Subcutaneous adipose tissue (tissue), 4 donors: ENCODE measurements around the gene SORCS3. TPM values are rescaled to one million over a fixed set of nuclear protein-coding genes. Genes with fewer than 3 reads are reported as not detected.

ENCODE experiments used
- total RNA-seq, 4 donors: library from RNA; depleted of rRNA; stranded (reverse); fragments of >200 nt; gene quantifications; one replicate each; pipeline ENCODE4 v1.1.0, GENCODE V29; 2016
- TF ChIP-seq, protein P1 (sequence below): fragments of 450-650 bp; IDR thresholded peaks from one replicate; pipeline ENCODE4 v1.5.1; 2016; ENCODE audit warnings: low read depth, mild to moderate bottlenecking, control low read depth, antibody characterized with exemption, moderate library complexity

SORCS3 gene
- total RNA-seq, 4 donors from 2014 or later = not detected

DNA sequence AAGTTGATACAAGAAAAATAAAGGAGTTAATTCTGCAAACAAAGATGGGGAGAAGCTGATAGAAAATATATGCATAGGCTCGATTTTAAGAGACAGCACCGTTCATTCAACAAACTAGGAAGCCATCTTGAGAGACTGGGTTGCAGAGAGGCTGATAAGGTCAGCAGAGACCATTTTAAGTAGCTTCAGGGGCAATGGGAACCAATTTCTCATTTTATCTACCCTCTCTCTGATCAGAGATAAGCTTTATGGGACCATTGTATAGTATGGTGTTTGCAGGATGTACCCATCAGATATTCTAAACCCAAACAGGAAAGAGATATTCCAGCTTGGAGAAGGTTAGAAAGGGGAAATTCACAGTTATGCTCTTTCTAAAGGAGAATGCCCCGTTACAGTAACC is 499.5 kb downstream of the SORCS3 start:
- TF ChIP-seq, protein P1, sequence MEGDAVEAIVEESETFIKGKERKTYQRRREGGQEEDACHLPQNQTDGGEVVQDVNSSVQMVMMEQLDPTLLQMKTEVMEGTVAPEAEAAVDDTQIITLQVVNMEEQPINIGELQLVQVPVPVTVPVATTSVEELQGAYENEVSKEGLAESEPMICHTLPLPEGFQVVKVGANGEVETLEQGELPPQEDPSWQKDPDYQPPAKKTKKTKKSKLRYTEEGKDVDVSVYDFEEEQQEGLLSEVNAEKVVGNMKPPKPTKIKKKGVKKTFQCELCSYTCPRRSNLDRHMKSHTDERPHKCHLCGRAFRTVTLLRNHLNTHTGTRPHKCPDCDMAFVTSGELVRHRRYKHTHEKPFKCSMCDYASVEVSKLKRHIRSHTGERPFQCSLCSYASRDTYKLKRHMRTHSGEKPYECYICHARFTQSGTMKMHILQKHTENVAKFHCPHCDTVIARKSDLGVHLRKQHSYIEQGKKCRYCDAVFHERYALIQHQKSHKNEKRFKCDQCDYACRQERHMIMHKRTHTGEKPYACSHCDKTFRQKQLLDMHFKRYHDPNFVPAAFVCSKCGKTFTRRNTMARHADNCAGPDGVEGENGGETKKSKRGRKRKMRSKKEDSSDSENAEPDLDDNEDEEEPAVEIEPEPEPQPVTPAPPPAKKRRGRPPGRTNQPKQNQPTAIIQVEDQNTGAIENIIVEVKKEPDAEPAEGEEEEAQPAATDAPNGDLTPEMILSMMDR = no peak

DNA sequence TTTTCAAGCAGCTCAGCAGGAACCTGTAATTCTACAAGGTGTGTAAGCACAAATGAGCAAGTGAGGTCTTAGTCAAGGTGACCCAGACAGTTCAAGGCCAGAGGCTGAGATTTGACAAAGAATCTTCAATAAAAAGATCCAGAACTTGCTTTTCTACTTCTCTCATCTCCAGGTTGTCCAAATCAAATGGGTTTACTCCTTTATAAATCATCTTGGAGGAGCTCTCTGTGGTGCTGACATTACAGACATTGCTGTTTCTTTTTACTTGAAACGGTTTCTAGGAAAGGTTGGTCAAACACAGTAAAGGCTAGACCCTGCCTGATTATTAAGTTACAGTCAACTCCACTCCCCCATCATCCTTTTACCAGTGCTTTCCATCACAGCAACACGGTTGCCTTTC is 504.6 kb downstream of the SORCS3 start:
- TF ChIP-seq, protein P1 = no peak

DNA sequence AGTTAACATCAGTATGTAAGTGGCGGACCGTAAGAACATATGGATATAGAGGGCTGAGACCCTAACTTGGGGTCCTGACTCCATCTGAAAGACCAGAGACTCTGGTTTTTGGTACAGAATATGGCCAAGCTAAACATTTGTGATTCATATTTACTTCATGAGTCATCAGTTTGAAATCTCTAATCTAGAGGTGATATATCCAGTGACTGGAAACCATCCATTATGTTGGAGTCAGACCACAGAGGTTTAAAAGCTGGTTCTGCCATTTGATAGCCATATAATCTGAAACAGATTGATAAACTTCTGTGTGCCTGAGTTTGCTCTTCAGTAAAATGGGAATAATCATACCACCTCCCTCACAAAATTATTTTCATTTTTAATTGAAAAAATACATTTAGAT is 505.3 kb downstream of the SORCS3 start:
- TF ChIP-seq, protein P1 = no peak

DNA sequence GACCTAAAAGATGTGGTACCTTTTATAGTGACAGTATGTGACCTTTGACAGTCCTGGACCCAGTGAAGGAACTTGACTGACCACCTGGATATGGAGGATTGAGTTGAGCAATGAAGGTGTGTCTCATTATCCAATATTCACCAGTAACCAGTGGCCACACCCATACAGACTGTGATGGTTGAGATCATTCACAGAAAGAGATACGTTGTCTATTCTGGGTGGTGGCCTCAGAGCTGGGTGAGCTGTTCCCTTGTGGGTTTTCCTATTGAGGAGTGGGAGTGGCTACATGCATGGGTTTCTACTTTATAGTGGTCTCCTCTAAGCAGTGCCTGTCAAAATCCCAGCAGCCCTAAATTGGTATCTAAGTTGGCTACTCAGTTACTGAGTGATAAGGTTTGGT is 507.4 kb downstream of the SORCS3 start:
- TF ChIP-seq, protein P1 = no peak

DNA sequence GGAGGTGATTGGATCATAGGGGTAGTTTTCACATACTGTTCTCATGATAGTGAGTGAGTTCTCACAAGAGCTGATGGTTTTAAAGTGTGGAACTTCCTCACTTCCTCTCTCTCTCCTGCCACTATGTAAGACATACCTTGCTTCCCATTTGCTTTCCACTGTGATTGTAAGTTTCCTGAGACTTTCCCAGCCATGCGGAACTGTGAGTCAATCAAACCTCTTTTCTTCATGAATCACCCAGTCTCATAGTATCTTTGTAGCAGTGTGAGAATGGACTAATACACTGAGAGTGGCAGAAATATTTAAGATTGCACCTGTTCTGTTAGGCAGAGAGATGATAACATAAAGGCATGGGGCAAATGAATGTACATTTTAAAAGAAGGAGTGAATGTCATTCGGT is 507.8 kb downstream of the SORCS3 start:
- TF ChIP-seq, protein P1 = no peak

DNA sequence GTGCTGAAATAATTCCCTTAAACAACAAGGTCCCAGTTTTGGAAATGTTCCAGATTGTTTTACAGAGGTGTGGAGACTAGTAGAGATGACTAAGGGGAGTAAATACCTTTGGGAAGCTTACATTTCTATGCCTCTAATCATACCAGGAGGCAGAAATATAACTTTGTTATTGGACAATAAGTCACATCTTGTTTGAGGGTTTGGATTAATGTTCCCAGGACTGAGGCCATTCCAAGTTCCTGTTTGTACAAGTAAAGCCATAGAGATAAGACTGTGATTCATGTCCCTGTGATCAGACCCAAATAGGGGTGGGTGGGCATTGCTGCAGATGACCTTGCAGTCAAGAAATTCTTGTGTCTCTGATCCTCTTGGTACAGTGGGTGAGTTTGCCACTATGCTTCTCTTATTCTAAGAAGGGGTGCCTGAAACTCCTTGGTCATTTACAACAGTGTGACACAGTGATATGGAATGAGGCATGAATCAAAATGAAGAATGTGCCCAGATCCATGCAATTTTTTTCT is 508.3 kb downstream of the SORCS3 start:
- TF ChIP-seq, protein P1 = no peak

DNA sequence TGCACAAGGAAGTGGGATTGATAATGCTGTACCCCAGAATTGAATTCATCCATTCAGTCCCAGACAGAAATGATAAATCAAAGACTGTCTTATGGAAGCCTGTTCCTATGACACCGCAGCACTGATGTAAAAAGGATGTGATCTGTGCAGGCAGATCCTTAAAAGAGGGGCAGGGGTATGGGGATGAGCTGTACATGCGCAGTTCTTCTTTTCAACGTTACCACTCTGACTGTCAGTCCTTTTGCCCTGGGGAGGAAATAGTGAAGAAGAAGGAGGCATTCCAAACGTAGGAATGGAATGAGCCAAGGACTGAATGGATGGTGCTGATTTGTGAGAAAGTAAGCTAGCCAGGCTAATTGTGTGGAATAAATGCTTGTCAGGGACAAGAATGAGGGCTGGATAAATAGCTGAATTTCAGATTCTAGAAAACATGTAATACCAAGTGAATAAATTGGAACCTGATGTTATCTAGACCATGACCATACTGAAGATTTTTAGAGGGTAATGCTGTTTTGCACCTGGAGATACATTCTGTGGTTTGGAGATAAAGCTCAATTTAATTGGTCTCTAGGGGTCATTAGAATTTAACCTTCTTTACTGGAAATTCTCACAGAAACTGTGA is 509.3 kb downstream of the SORCS3 start:
- TF ChIP-seq, protein P1 = no peak
